Loucy (cell line): ENCODE data around the gene CLDN8.

Source experiments
- H2AFZ ChIP-seq: fragments of 200-600 bp; sonication (generic); 2 replicates; pipeline ENCODE4 v1.6.0; 2016; ENCODE audit warnings: antibody characterized with exemption, mild to moderate bottlenecking, low read length, moderate library complexity
- H3F3A ChIP-seq: fragments of 200-600 bp; 2 replicates; pipeline ENCODE4 v1.6.0; 2016; ENCODE audit warnings: antibody characterized with exemption, low read depth, mild to moderate bottlenecking
- H3K27me3 ChIP-seq: fragments of 200-600 bp; sonication (generic); 2 replicates; pipeline ENCODE4 v1.6.1; 2014; ENCODE audit warnings: low read length, mild to moderate bottlenecking; ENCODE audit not compliant: insufficient read depth, poor library complexity, severe bottlenecking
- H3K36me3 ChIP-seq: fragments of 200-600 bp; sonication (generic); 2 replicates; pipeline ENCODE4 v1.6.1; 2016; ENCODE audit warnings: low read length; ENCODE audit not compliant: insufficient read depth
- H3K4me1 ChIP-seq: fragments of 200-600 bp; sonication (generic); 2 replicates; pipeline ENCODE4 v1.5.1; 2014; ENCODE audit warnings: low read length, mild to moderate bottlenecking; ENCODE audit not compliant: insufficient read depth, poor library complexity, severe bottlenecking
- H3K4me2 ChIP-seq: fragments of 200-600 bp; sonication (generic); 2 replicates; pipeline ENCODE4 v1.6.0; 2014; ENCODE audit warnings: antibody characterized with exemption, low read length, low read depth, mild to moderate bottlenecking; ENCODE audit not compliant: poor library complexity, severe bottlenecking
- H3K4me3 ChIP-seq: fragments of 200-600 bp; sonication (generic); 2 replicates; pipeline ENCODE4 v1.5.1; 2014; ENCODE audit warnings: low read length, mild to moderate bottlenecking, mixed read lengths; ENCODE audit not compliant: poor library complexity, severe bottlenecking
- H3K79me2 ChIP-seq: fragments of 200-600 bp; sonication (generic); 2 replicates; pipeline ENCODE4 v1.6.1; 2014; ENCODE audit warnings: low read length; ENCODE audit not compliant: insufficient read depth
- H3K9ac ChIP-seq: fragments of 200-600 bp; sonication (generic); 2 replicates; pipeline ENCODE4 v1.6.0; 2014; ENCODE audit warnings: mild to moderate bottlenecking, low read depth, low read length, moderate library complexity; ENCODE audit not compliant: poor library complexity, severe bottlenecking
- H3K9me2 ChIP-seq: fragments of 200-600 bp; sonication (generic); replicated peaks from 2 replicates; pipeline ENCODE4 v1.6.1; 2016; ENCODE audit warnings: low read depth, low read length, mixed read lengths
- H3K9me3 ChIP-seq: fragments of 200-600 bp; sonication (generic); 2 replicates; pipeline ENCODE4 v1.6.1; 2014; ENCODE audit warnings: mild to moderate bottlenecking, antibody characterized with exemption, low read length, low read depth; ENCODE audit not compliant: insufficient read depth
- H4K20me1 ChIP-seq: fragments of 200-600 bp; sonication (generic); 2 replicates; pipeline ENCODE4 v1.6.0; 2014; ENCODE audit warnings: antibody characterized with exemption, low read length, mild to moderate bottlenecking; ENCODE audit not compliant: insufficient read depth, poor library complexity, severe bottlenecking
- EZH2phosphoT487 ChIP-seq: fragments of 200-600 bp; IDR thresholded peaks from 2 replicates; pipeline ENCODE4 v1.6.1; 2018; ENCODE audit warnings: antibody characterized with exemption, mild to moderate bottlenecking, moderate library complexity, borderline replicate concordance
- TF ChIP-seq, protein P1 (sequence below): fragments of 200-600 bp; sonication (generic); conservative IDR thresholded peaks from 2 replicates; pipeline ENCODE4 v1.5.1; 2014; ENCODE audit warnings: mild to moderate bottlenecking, antibody characterized with exemption, low read length

CLDN8 gene

DNA sequence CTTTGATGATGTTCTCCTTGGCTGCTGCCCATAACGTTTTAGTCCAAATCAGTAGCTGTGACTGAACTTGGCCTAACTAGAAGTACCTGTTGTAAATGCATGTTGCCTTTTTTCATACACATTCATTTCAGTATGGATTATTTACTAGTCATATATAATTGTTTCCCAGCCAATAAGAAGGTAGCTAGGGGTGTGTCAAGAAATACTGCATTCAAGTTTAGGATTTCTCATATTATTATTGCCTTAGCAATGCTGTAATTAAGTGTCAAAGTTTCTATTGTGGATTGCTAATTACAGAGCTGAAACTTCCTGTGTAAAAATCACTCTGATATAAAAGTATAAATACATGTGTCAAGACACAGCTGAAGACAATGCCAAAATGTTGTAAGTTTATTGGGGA, 49.2 kb downstream of the CLDN8 start, which contains the start of gene CLDN17:
TSS of gene CLDN17 (minus strand) at position 101 of the 400 bp plus-strand sequence. CDS start 188 bp downstream, outside the sequence.
- Histone ChIP-seq H3K9me3 (no peaks in the 10 kb centered on the region; the same call in 1 of the 2 replicates), H2AFZ (no peak within 1 kb of the TSS), H3K27me3 (no peaks in the 10 kb centered on the region), H3K36me3 (no peaks in the 10 kb centered on the region), H3K79me2 (no peaks in the 10 kb centered on the region), H3F3A (no peaks in the 10 kb centered on the region), H3K4me2 (no peak within 1 kb of the TSS), H3K9me2 (no peaks in the 10 kb centered on the region), H3K4me1 (no peaks in the 10 kb centered on the region), H3K9ac (no peak within 1 kb of the TSS), H4K20me1 (no peaks in the 10 kb centered on the region), H3K4me3 (no peak within 1 kb of the TSS)
- TF ChIP-seq, protein P1, sequence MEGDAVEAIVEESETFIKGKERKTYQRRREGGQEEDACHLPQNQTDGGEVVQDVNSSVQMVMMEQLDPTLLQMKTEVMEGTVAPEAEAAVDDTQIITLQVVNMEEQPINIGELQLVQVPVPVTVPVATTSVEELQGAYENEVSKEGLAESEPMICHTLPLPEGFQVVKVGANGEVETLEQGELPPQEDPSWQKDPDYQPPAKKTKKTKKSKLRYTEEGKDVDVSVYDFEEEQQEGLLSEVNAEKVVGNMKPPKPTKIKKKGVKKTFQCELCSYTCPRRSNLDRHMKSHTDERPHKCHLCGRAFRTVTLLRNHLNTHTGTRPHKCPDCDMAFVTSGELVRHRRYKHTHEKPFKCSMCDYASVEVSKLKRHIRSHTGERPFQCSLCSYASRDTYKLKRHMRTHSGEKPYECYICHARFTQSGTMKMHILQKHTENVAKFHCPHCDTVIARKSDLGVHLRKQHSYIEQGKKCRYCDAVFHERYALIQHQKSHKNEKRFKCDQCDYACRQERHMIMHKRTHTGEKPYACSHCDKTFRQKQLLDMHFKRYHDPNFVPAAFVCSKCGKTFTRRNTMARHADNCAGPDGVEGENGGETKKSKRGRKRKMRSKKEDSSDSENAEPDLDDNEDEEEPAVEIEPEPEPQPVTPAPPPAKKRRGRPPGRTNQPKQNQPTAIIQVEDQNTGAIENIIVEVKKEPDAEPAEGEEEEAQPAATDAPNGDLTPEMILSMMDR: no peak
- TF ChIP-seq EZH2phosphoT487: no peak

DNA sequence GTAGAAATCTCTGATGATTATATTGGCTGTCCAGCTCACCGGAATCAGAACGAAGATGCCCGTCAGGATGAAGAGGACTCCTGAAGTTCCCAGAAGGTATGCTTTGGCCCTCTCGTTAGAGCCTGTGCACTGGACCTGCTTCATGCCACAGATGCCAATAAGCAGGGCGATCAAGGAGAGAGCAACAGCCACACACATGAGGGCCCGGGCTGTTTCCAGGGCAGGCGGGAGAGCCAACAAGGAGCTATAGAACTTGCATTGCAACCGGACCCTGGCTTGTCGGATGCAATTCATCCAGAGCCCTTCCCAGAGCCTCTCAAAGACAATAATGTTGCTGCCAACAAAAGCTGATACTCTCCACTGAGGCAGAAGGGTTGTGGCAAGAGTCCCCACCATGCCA, 49.7 kb downstream of the CLDN8 start:
- Histone ChIP-seq H2AFZ (no peak overlapping the region), H3F3A (no peaks in the 10 kb centered on the region), H3K9me3 (no peaks in the 10 kb centered on the region; the same call in 1 of the 2 replicates), H3K9me2 (no peaks in the 10 kb centered on the region), H3K79me2 (no peaks in the 10 kb centered on the region), H3K4me1 (no peaks in the 10 kb centered on the region), H3K4me2 (no peak overlapping the region), H3K4me3 (no peak overlapping the region), H3K27me3 (no peaks in the 10 kb centered on the region), H4K20me1 (no peaks in the 10 kb centered on the region), H3K36me3 (no peaks in the 10 kb centered on the region), H3K9ac (no peak overlapping the region)
- TF ChIP-seq, protein P1: no peak
- TF ChIP-seq EZH2phosphoT487: no peak

DNA sequence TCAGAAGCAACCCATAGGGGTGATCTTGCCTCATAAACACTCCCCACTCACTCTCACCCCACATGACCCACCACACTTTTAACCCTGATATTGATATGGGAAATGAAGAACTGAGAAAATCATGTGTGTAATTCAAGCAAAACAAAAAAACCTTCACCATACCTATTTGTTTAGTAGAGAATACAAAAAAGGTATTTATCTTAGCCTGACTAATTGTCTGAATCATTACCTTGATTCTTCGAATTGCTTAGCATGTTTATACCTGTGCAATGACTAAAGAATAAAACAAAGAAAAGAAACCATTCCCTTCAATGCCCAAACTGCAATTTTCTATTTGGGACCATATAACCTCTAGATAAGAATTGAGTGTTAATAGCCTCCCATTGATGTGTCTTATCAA, 51.1 kb downstream of the CLDN8 start:
- Histone ChIP-seq H3K9me2 (no peaks in the 10 kb centered on the region), H3K27me3 (no peaks in the 10 kb centered on the region), H3K4me2 (no peak overlapping the region), H3K79me2 (no peaks in the 10 kb centered on the region), H2AFZ (no peak overlapping the region), H4K20me1 (no peaks in the 10 kb centered on the region), H3K9me3 (no peaks in the 10 kb centered on the region; the same call in 1 of the 2 replicates), H3K4me1 (no peaks in the 10 kb centered on the region), H3K36me3 (no peaks in the 10 kb centered on the region), H3F3A (no peaks in the 10 kb centered on the region), H3K4me3 (no peak overlapping the region), H3K9ac (no peak overlapping the region)
- TF ChIP-seq EZH2phosphoT487: no peak
- TF ChIP-seq, protein P1: no peak
